Measurements from ENCODE around the gene XPO1.
"Not testable (repeated sequence)": the region's sequence is repeated elsewhere in the genome, so short reads cannot be mapped to it uniquely, and the experiment has no call there.

The XPO1 gene, protein sequence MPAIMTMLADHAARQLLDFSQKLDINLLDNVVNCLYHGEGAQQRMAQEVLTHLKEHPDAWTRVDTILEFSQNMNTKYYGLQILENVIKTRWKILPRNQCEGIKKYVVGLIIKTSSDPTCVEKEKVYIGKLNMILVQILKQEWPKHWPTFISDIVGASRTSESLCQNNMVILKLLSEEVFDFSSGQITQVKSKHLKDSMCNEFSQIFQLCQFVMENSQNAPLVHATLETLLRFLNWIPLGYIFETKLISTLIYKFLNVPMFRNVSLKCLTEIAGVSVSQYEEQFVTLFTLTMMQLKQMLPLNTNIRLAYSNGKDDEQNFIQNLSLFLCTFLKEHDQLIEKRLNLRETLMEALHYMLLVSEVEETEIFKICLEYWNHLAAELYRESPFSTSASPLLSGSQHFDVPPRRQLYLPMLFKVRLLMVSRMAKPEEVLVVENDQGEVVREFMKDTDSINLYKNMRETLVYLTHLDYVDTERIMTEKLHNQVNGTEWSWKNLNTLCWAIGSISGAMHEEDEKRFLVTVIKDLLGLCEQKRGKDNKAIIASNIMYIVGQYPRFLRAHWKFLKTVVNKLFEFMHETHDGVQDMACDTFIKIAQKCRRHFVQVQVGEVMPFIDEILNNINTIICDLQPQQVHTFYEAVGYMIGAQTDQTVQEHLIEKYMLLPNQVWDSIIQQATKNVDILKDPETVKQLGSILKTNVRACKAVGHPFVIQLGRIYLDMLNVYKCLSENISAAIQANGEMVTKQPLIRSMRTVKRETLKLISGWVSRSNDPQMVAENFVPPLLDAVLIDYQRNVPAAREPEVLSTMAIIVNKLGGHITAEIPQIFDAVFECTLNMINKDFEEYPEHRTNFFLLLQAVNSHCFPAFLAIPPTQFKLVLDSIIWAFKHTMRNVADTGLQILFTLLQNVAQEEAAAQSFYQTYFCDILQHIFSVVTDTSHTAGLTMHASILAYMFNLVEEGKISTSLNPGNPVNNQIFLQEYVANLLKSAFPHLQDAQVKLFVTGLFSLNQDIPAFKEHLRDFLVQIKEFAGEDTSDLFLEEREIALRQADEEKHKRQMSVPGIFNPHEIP (N-terminal part only)

DNA sequence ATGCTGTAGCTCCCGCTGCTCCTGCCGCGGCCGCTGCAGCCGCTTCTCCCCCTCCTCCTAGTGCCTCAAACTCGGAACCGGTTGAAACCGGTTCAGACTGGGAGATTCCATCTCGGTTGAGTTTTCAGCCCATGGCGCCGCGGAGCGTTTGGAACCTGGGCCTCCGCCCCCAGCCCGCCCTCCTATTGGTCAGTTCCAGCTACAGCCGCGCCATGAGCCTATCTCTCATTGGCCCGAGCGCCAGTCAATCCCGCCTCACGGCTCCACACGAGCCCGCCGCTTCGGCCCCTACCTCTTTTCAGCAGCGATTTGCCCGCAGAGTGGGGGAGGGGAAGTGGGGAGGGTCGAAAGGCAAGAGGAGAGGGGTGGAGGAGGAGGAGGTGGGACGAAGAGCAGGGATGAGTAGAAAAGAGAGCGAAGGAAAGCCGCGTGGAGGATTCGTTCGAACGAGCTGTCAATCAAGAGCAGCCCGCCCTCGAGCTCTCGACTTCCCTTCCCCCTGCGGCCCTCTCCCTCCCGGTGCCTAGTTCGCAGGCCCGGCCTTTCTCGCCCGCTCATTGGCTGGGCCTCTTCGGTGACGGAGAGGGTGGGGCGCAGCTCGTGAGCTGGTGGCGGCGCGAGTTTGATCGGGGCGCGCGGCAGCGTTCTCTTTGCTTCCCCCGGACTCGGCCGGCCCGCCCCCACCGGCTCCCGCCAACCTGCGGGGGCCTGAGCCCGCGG, at the start of gene XPO1:
XPO1 (minus strand) TSS at position 157 of the 720 bp plus-strand sequence. CDS start 4,459 bp downstream, outside the sequence.
- peak; percentile 100 for DNase-seq

DNA sequence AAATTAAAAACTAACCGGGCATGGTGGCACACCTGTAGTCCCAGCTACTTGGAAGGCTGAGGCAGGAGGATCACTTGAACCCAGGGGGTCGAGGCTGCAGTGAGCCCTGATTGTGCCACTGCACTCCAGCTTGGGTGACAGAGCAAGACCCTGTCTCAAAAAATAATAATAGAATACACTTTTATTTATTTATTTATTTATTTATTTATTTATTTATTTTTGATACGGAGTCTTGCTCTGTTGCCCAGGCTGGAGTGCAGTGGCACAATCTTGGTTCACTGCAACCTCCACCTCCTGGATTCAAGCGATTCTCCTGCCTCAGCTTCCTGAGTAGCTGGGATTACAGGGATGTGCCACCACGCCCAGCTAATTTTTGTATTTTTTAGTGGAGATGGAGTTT, 48.8 kb upstream of the XPO1 start:
- not testable (repeated sequence) for DNase-seq

DNA sequence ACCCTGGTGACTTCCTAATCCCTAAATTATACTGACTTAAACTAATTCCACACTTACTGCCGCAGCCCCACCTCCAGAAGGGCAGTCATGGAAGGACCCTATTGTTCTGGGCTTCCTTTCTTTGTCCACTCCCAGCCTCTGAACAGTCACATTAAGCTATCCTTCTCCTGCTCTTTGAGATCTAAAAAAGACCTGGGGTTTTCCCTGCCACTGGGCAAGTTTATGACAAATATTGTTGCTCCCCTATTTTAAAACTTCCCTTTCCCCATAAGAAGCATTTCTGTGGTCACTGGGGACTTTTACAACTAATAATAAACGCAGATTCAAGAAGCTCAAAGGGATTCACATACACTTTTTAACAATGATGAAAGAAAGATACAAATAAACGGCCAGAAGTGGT, 47.2 kb upstream of the XPO1 start:
- DNase-seq, result no peak

DNA sequence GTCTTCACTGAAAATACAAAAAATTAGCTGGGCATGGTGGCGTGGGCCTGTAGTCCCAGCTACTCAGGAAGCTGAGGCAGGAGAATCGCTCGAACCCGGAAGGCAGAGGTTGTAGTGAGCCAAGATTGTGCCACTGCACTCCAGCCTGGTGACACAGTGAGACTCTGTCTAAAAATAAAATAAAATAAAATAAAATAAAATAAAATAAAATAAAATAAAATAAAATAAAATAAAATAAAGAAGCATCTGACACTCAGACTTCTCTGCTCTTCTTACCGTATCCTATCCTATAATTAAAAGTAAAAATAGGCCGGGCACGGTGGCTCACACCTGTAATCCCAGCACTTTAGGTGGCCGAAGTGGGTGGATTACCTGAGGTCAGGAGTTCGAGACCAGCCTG, 46.2 kb upstream of the XPO1 start:
- DNase-seq, result not testable (repeated sequence)

DNA sequence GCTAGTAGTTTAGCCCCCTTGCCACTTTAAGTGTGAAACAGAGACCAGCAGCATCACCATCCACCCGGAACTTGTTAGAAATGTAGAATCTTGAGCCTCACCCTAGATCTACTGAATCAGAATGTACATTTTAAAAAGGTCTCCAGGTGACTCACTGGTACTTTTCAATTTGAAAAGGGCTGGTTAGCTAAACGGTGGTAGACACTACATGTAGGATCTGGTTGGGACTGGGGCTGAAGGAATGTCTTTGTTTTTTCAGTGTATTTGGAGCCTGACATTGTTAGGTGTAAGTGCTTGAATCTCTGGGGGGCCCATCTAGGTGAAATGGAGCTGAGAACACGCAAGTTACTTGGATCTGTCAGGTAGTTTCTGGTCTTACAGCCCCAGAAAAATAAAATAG, 44.0 kb upstream of the XPO1 start:
- no peak for DNase-seq

DNA sequence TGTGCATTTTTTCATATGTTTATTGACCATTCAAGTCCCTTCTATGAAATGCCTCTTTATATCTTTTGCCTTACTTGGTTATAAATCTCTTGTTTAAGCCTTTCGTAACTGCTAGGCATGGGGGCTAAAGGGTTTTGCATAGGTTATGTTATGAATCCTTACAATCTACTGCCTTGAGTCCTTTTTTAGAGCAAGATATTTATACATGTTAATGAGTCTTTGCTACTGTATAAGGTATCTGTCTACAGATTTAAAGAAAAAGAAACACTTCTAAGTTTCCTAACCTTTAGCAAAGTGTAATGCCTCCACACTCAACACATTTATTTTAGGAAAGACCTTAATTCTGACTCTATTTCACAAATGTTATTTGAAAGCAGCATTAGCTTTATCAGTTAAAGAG, 43.6 kb upstream of the XPO1 start:
- DNase-seq, result no peak

DNA sequence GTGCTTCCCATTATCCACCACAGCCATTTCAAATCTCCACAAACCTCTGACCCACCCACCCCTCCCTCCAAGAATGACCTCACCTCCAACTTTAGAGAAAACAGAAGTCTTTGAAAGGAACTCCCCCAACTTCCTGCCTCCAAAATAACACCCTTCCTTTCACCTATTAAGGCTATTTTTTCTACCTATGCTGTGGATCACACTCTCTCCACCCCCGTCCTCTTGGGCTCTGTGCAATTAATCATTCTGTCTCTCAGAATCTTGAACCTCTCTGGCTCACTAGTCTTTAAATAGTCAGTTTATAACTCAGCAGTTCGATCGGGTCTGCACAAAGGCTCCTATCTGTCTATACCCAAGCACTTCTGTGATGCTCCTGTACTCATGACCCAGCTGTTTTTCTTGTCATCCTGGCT, 37.3 kb upstream of the XPO1 start:
- no peak for DNase-seq

DNA sequence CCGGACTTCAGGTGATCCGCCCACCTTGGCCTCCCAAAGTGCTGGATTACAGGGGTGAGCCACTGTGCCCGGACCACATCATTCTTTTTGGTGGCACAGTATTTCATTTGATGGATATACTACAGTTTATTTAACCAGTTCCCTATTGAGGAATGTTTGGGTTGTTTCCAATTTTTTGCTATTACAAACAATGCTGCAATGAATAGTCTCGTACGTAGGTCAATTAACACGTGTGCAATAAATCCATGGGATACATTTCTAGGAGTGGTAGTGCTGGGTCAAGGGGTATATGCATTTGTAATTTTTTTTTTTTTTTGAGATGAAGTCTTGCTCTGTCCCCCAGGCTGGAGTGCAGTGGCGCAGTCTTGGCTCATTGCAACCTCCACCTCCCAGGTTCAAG, 28.4 kb upstream of the XPO1 start:
- no peak for DNase-seq

DNA sequence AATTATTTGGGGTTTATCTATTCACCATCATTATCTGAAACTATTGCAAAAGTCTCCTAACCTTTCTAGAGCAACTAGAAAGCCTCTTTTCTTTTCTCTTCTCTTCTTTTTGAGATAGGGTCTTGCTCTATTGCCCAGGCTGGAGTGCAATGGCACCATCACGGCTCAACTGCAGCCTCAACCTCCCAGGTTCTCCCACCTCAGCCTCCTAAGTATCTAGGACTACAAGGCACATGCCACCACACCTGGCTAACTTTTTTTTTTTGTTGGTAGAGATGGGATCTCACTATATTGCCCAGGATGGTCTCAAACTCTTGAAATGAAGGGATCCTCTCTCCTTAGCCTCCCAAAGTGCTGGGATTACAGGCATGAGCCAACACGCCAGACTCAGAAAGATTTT, 24.5 kb upstream of the XPO1 start:
- DNase-seq, result no peak

DNA sequence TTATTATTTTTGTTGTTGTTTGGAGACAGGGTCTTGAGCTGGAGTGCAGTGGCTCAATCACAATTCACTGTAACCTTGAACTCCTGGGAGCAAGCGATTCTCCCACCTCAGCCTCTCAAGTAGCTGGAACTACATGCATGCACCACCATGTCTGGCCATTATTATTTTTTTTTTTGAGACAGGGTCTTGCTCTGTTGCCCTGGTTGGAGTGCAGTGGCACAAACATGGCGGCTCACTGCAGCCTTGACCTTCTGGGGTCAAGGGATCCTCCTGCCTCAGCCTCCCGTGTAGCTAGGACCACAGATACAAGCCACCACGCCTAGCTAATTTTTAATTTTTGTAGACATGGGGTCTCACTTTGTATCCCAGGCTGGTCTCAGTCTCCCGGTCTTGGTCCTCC, 20.0 kb upstream of the XPO1 start:
- DNase-seq, result no peak

DNA sequence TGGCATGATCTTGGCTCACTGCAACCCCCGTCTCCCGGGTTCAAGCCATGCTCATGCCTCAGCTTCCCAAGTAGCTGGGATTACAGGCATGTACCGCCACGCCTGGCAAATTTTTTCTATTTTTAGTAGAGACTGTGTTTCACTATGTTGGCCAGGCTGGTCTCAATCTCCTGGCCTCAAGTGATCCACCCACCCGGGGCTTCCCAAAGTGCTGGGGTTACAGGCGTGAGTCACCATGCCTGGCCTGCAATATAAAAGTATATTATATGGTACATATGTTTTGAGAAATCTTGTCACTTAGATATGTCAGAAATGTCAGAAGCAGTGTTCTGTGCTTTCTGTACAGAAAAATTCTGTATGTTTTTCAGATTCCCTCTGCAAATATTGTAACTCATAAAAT, 19.2 kb upstream of the XPO1 start:
- DNase-seq, result no peak

DNA sequence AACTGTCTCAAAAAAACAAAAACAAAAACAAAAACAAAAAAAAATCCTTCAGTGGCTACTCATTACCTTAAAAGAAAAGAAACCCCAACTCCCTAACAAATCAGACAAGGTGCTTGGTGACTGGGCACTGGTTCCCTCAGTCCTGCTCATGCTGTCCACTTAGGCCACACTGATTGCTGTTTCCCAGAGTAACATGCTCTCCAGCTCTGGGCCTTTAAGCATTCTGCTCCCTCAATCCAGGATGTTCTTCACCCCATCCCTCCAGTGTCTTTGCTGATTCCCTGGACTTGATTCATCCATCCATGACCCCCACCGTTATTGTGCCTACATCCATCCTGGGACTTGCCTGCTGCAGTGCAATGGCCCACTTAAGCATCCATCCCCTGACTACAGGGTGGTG, 16.4 kb upstream of the XPO1 start:
- DNase-seq, result no peak

DNA sequence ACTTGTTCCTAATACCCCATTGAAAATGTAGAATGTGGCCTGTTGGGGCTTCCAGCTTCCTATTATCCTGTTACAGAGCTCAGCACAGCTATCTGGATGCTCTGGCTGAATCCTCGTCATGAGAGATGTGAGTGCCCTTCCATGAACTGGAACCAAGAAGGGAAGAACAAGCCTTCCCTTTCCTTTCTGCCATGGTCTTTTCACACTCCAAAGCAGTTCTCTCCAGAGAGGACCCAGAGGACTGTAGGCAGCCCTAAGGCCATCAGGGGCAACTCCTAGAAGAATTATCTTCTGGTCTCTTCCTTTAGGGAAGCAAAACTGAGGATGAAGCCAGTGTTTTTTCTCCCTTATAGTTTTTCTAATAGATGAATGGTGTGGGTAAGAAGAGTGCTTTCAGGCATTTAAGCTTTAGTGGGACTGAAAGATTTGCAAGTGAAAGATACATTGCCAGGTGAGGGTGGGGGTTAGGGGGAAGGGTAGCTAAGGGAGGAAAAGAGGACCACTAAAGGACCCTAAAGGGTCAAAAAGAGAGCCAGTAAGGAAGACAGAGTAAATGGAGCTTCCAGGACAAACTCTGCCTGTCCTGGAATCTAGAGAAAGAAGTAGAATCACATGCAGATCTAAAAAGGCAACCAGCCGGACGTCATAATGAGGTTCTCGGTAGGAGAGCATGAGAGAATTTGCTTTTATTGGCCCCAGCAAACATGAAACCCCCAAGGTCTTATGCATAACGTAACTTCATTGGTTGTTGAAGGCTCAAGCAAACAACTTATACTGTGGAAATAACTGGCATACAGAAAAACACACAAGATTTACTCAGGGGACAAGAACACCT, 12.4 kb upstream of the XPO1 start:
- DNase-seq, result no peak

DNA sequence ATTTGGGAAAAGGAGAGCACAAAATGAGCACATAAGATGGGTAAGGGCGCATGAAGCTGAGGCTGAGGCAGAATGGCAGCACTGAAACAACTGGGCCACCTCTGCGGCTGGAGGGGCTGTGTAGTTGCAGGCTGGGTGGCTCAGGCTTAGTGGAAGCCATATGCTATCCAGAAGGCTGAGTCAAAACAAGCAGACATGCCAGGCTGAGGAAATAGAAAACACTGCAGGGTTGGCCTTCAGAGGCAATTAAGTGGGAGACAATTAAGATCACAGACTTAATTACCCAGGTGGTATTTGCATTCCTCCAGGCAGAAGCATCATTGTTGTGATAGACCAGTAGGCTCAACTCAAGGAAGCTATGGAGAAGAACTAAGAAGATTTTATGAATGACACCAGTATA, 11.4 kb upstream of the XPO1 start:
- DNase-seq, result no peak

DNA sequence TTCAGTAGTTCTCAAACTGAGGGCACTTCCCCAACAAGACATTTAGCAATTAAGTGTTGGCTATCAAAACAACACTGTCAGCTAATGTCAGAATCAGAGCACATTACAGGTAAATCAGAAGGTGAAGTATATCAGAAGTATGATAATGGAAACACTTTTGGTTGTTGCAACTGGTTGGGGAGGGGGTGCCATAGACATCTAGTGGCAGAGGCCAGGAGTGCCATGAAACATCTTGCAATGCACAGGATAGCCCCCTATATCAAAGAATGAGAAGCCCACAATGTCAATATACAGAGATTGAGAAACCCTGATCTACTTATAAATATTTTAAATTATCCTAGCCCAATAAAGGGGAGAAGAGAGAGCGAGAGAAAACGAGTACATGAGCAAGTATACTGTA, 4.9 kb upstream of the XPO1 start:
- no peak for DNase-seq

DNA sequence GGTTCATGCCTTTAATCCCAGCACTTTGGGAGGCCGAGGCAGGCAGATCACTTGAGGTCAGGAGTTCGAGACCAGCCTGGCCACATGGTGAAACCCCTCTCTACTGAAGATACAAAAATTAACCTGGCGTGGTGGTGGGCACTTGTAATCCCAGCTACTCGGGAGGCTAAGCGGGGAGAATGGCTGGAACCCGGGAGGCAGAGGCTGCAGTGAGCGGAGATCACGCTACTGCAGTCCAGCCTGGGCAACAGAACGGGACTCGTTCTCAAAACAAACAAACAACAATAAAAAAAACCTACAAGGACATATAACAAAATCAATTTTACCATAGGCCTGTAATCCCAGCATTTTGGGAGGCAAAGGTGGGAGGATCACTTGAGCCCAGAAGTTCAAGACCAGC, 2.0 kb upstream of the XPO1 start:
- not testable (repeated sequence) for DNase-seq

DNA sequence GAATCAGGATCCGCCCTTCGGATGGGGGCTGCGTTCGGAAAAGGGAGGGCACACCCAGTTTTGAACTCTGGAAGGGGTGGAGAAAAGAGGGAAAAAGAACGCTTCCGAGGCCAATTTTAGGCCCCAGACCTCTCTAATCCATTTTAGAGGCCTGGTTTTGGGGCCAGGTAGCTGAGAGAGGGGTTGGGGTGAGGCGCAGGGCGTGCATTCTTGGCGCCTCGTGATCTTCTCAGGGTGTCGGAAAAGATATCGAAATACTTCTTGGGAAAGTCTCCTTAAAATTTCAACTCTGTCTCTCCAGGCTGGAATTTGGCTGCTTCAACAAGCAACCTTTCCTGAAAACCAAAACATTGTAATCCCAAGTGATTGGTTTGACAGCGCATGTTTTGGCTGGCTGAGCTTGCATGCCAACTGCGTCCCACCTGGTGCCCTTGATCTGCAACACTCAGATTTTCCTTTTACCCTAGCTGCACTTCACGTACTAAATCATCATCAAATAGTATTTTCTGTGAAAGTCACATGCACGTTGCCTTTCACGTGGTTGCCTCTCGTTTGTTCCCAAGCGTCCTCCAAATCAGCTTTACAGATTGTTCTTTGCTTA, 864 bp upstream of the XPO1 start:
- DNase-seq, result peak; percentile 48 to 73

DNA sequence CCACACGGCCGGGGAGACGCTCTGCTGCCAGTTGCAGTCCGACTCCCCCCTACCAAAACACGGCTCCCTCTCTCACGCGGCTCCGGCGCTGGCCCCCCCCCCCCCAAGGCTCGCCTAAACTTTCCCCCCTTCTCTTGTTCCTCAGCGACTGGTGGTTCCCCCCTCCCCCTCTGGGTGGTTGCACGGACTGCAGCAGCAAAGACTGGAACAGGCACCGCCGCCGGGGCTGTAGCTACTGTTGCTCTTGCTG, 281 bp downstream of the XPO1 start:
- peak in 1 of 2 experiments; percentile 59 for DNase-seq

DNA sequence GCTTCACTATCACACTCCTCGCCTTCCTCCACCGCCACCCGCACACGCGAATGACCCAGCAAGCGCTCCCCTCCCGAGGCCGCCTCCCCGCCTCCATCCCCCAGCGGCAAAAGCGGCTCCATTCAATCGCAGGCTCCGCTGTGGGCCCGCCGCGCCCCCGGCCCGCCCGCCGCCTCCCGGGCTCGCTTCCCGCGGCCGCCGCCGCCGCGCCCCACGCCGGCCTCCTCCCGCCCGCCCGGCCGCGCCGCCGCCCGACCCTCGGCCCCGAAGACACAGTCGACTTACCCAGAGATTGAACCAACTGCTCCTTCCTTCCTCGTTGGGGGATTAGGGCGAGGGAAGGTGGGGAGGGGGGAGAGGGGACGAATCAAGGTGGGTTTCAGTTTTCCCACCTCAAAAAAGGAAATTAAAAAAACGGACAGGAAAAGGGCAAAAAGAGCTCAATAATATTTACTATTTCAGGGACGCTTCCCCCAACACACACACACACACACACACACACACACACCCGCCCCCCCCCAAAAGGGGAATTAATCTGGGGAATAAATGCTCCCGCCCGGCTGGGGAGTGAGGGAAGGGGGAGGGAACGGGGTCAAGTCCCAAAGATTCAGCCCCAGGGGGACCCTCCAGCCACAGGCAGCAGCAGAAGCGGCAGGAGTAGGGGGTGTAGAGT, 743 bp downstream of the XPO1 start:
- DNase-seq, result peak in 1 of 2 experiments; percentile 51

DNA sequence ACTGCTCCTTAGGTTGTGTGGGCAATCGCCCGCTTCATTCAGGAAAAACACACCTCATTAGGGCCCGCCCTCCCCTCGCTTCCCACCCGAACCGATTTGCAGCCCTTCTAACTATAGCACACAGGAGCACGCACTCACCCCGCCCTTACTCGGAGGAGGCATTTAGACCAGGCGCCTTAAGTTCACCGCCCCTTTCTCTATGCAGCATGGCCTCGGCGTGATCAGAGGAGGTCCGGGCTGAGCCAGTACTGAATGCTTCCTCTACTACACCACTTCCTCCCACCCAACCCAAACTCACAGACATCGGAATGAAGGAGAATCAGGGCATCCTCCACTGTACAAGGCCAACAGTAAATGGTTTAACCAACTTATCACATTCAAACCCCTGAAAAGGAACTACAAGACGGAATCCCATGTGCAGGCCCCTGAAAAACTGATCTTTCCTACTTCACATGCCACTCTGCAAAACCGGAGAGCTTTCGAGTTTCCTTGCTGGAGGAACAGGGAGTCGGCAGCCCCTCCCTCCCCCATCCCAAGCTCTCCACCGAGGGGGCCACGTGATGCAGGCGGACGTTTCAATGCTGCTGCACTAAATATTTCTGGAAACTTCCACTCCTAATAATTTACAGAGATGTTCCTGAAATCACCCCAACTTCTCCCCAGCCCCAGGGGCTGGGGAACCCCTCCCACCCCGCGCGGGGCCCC, 1.4 kb downstream of the XPO1 start:
- peak; percentile 74 to 80 for DNase-seq

DNA sequence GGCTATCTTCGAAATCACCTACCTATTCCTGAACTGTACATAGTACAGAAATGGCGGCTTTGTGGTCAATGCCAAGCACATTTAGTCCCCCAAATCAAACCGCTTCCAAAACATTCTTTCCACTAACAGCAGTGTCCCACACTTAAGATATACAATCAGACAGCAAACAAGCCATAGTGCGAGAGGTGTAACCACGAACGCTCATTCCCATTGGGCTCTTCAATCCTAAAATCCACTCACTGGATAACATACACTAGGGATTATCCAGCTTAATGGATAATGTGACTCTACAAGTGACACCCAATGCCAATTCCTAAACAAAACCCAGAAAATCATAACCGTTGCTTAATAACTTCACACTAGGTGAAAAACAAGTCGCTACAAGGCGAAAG, 2.0 kb downstream of the XPO1 start:
- DNase-seq, result no peak

Measured in NCI-H446 (cell line).